GM04503 (cell line): ENCODE data around the gene NECTIN4.

Experiments used
- DNase-seq: peaks from one replicate; pipeline ENCODE4 v3.0.0-alpha.2; 2012; ENCODE audit warnings: low read depth

The NECTIN4 gene

DNA sequence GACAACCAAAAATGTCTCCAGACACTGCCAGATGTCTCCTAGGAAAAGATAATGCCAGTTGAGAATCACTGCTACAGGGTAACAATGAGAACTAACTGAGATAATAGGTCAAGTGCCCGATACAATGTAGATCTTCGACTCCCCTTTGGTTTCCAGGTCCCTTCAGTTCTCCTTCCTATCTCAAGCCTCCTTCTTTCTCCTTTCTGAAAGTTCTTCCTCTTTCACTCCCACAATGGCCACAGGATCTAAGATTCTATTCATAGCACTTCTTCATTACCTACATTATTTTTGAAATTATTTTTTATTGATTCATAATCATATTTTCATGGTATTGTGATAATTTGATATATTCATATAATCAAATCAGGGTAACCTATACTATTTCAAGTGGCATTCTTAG, 22.2 kb upstream of the NECTIN4 start:
- DNase-seq: no peak

DNA sequence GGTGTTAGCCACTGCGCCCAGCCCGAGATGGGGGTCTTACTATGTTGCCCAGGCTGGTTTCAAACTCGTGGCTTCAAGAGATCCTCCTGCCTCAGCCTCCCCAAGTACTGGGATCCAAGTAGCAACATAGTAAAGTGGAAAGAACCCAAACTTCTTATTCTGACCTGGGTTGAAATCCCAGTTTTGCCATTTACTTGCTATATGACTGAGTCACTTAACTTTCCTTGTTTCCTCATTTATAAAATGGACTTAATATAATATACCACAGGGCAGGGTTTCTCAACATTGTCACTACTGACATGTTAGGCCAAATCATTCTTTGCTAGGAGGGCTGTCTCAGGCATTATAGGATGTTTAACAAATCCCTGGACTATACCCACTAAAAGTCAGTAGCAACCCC, 21.8 kb upstream of the NECTIN4 start:
- no peak for DNase-seq

DNA sequence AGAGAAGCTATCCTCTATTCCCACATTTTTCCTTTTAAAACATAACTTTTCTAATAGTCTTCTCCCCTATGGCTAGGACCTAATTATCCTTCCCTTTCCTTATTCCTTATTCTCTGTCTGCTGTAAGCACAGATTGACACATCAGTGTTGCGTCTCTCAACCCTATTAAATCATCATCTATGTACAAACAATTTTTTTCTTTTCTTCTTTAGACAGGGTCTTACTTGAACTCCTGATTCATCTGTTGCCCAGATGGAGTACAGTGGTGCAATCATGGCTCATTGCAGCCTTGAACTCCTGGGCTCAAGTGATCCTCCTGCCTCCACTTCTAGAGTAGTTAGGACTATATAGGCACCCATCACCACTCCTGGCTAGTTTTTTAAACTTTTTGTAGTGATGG, 17.1 kb upstream of the NECTIN4 start:
- no peak for DNase-seq

DNA sequence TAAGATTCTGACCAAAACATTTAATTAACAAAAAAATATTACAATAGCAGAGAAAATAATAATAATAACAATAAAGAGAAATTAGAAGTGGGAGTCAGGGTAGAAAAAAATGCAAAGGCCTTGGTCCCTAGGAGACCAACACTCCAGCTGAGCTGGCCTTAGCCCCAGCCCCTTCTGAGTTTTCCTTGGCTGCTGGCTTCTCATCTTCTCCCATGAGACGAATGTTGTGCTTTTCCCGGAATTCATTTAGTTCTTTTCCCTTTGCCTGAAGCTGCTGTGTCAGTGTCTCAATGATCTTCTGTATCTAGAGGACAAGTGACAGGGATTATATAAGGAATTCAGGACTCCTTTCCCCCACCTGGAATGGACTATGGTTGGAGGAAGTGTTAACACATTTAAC, 11.2 kb upstream of the NECTIN4 start:
- DNase-seq: no peak

DNA sequence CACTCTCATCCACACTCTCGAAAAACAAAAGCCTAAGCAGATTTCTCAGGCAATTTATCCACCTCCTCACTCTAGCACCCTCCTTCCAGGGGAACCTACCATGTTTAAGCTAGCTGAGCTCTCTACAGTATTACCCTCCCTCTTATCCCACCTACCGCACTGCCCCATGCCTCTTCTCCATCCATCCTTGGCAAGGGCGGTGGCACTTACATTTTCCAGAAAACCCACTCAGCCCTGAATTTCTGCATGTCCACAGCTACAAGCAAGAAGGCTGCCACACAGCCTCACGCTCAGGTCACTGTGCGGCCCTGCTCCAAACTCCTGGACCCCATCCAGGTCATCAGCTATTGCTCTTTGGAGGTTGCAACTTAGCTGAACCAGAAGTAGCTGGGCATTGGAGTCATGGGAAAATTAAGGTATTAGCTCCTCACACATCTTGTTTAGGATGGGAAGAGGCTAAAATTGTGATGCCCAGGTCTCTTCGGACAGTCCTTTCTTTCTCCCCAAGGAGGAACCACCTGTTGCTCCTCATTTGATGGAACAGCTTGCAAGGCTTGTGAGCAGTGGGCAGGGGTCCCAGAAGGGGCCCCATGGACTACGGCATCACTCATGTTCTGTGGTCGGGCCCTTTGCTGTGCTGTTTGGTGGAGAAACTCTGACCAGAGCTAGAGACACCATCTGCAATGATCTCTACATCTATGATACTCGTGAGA, 9.9 kb upstream of the NECTIN4 start:
- no peak for DNase-seq

DNA sequence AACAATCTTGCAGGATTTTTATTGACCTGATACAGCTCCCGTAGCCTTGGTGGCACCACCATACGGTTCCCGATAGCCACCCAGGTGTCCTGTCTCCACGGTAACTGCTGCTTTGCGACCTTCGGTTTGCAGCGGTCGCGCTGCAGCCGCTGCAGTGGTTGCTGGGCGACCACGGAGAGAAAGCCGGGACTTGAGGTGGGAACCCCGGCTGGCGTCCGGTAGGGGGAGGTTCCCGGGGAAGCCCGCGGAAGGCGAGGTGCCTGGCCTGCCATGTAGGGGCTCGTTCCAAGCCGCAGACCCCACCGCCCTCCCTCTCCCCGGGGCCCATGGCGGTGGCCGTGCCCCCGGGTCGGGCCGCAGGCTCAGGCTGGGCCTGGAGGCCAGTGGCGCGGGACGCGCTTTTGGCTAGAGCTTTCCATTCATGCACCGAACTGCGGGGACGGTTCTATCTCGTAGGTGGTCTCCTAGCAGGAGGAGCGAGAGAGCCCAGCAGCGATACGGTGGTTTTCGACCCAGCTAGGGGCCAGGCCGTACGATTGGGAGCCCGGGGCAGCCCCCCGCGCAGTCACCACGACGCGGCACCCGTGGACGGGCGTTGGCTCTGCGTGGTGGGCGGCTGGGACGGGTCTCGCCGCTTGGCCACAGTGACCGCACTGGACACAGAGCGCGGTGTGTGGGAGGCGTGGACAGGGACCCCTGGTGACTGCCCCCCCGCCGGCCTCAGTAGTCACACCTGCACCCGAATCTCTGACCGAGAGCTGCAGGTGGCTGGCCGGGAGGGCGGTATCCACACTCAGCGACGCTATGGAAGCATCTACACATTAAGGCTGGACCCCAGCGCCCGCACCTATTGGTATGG, 9.1 kb upstream of the NECTIN4 start, which contains the start of gene KLHDC9:
KLHDC9 (plus strand) TSS at position 152 of the 859 bp plus-strand sequence; CDS start at position 327, 175 bp downstream.
- no peak for DNase-seq

DNA sequence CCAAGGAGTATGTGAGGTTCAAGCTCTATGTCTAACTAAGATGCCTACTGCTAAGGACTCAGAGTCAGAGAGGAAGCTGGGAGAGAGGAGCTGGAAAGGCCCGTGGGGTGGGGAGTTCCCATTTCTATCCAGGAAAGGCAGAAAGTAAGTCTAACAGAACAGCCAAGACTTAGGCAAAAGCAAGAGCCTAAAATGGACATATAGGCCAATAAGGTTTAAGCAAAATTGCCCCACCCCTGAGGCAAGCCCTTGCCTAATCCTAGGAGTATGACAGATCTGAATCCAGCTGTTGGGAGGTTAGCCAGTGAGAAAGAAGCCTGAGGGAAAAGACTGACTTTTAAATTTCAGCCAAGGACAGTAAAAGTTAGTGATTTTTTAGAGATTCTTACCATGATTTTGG, 7.2 kb upstream of the NECTIN4 start:
- DNase-seq: no peak

DNA sequence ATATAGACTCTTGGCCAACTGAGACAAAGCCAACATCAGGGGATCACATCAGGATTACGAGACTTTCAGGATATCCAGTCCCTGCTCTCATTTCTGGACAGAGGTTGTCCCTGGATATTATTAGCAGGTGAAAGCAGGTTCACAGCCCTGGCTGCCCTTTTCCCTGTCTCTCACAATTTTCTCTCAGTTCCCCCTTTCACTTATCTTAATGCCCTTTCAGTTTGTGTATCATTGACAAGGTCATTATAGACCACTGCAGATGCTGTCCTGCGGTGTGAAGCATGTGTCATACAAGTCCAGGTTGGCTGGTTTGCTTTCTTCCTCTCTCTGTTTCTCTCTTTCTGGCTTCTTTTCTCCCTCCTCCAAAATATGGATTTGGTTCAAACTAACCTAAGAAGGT, 6.7 kb upstream of the NECTIN4 start:
- no peak for DNase-seq

DNA sequence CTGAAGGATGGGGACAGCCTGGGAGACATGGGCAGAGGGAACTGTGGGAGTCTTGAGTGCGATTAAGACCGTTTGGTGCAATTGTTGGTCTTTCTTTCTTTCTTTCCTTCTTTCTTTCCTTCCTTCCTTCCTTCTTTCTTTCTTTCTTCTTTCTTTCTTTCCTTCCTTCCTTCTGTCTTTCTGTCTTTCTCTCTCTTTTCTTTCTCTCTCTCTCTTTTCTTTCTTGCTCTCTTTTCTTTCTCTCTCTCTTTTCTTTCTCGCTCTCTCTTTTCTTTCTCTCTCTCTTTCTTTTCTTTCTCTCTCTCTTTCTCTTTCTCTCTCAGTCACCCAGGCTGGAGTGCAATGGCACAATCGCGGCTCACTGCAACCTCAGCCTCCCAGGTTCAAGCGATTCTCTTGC, 5.9 kb upstream of the NECTIN4 start:
- DNase-seq: no peak

DNA sequence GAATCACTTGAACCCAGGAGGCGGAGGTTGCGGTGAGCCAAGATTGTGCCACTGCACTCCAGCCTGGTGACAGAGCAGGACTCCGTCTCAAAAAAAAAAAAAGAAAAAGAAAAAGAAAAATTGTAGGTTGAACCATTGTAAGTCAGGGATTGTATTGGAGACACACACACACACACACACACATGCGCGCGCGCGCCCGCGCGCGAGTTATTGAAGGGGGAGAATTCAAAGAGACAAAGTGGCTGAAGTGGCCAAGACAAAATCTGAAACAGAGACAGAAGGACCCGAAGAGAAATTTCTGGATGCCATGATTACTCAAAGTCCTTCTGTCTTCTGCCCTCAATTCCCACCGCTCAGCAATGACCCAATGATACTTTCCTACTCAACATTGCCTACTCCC, 5.1 kb upstream of the NECTIN4 start:
- DNase-seq: no peak

DNA sequence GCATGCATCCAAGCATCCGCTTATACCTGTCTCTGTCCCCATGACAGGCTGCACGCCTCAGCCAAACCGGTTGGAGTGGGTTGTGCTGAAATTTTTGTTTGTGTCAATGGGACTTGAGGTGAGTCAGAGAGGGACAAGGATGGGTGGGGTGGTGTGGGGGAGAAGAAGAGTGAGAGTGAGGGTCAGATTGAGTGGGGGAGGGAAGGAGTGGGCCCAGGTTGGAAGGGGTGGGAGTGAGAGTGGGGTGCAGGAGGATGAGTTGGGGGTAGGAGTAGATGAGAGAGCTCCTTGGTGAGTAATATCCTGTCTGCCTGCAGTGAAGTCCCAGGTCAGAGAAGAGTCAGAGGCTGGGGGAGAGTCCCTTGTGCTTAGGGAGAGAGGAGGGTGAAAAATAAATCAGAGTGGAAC, 3.3 kb upstream of the NECTIN4 start:
- DNase-seq: no peak

DNA sequence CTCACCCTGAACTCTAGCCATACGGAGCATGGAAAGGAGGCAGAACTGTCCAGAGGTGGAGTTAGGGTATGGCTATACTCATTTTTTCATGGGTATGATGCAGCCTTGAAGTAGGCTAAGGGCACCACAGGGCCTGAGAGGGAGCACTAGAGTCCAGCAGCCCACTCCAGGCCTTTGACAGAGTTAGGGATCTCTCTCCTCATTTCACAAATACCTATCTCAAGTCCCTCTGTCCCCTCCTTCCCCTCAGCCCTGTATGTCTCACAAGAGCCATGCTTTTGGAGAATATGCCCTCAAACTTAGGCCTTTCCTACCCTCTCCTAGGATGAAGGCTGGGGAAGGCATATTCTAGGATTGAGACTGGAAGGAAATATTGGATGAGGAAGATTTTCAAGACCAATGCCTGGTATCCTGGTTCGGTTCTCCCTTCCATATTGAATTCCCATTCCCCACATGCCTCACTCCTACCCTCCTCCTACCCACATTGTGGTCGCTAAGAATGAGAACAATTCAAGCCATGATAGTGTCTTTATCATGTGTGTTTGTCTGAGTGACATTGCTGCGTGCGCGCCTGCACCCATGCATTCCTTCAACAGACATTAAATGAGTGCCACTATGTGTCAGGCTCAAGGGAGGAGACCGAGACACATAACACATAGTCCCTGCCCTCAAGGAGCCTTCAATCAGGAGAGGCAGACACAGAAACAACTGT, 2.6 kb upstream of the NECTIN4 start:
- DNase-seq: no peak

DNA sequence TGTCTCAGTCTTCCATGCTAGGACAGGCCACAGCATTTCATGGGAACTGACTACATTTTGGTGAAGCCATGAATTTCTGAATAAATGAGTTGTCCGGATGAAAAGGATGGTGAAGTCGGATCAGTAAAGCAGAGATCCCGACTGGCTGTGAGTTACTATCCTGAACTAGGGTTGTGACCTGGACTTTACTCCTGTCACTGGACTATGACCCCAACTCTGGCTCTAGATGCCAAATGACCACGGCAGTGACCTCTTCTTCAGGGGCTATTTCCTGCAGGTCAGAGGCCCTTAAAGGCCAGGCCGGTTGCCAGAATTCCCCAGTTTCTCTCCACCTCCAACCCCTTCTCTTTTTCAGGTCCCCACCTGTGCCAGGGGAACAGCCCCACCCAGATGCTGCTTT, 1.7 kb upstream of the NECTIN4 start:
- no peak for DNase-seq

DNA sequence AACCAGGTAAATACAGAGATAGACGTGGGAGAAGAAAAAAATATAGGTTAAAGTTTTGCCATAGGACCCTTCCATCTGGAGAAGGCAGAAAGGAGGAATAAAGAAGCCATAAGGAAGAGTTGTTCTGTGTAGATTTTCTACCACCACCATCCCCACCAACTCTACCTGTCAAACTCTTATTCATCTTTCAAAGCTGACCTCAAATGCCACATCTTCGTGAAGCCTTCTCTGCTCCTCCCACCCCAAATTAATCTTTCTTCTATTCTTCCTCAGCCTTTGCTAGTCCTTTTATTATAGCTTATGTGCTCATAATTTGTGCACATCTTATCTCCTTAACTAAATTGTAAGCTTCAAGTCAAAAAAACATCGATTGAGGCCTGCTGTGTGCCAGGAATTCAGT, 1.3 kb upstream of the NECTIN4 start:
- DNase-seq: no peak

DNA sequence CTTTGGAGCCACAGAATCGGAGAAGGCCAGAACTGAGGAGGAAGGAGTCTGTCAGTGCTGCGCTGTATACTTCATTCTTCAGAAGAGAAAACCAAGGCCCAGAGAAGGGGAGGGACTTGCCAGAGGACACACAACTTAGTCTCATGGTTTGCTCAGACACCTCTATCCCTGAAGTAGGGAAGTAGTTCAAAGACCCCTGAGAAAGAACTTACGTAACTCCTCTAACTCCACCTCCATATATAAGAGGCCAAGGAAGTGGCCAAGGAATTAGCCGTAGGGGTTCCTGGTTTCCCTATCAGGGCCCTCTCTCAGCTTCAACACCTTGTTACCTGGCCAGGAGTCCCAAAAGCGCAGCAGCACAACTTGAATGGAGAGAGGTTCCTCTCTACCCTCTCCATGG, 580 bp upstream of the NECTIN4 start:
- DNase-seq: no peak

DNA sequence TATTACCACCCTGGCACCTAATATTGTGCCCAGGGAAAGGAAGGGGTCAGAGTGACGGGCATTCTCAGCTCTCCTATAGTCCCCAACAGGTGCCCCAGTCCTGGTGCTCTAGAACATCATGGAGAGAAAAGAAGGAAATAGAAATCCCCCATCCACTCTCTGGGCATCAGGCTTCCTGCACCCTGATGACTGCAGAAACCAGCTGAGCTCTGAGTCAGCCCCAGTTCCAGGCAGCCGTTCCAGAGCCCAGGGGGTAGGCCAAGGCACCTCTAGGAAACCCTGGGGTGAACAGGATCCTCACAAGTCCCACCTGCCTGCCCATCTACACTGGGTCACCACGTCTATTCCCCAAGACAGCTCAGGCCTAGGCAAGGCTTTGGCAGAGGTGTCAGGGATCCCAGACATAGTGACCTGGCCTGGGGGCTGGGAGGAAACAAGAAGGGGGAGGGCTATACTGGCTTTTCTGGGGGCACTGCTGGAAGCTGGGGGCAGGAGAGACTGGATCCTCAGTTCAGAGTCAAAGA, 709 bp downstream of the NECTIN4 start:
- DNase-seq: no peak

DNA sequence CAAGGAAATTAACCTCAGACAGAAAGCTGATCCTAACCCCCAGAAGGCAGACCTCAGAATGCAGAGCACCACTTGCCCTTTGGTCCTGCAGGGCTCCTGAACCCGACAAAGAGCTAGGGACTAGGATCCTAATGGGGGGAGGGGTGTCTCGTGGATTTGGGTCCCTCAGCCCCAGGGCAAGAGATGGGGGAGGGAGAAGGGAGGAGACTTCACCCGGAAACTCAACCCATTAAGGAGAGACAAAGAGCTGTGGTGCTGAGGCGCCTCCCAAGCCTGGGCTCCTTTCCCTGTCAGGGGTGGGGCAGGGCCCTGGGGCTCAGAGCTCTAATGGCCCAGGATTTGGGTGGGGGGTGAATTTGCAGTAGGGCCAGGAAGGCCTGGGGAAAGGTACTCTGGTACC, 2.9 kb downstream of the NECTIN4 start:
- DNase-seq: no peak

DNA sequence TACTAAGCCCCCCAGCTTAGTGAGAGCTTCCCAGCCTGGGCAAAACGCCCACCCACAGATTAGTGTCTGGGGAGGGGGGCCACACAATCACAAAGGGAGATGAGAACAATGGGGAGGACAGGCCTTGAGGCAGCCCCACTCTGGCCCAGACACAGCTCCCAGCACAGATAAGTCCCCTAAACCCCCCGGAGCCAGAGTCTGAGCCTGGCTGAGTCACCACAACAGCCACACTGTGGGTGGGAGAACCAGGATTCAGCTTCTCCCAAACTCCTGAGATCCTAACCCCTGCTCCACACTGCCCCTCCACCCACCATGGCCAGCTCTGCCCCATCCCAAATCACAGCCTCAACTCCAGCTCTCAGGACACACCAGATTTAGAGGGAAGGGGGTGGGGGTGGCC, 4.2 kb downstream of the NECTIN4 start:
- DNase-seq: no peak

DNA sequence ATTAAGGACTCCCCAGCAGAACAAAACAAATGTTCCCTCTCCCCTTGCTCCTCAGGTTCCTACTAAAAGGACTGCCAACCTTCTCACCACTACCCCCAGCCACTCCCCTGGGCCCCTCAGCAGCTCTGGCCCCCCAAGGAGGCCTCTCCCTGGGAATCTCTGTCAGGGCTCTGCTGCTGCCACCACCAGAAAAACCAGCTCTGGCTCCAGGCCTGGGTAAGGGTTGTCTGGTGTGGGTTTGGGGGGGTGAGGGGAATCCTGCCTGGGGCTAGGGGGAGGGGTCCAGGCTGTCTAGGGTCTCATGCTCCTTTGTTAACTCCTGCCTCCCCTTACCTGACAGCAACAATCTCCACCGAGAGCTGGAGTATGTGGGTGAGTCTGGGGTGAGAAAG, 4.8 kb downstream of the NECTIN4 start:
- DNase-seq: no peak

DNA sequence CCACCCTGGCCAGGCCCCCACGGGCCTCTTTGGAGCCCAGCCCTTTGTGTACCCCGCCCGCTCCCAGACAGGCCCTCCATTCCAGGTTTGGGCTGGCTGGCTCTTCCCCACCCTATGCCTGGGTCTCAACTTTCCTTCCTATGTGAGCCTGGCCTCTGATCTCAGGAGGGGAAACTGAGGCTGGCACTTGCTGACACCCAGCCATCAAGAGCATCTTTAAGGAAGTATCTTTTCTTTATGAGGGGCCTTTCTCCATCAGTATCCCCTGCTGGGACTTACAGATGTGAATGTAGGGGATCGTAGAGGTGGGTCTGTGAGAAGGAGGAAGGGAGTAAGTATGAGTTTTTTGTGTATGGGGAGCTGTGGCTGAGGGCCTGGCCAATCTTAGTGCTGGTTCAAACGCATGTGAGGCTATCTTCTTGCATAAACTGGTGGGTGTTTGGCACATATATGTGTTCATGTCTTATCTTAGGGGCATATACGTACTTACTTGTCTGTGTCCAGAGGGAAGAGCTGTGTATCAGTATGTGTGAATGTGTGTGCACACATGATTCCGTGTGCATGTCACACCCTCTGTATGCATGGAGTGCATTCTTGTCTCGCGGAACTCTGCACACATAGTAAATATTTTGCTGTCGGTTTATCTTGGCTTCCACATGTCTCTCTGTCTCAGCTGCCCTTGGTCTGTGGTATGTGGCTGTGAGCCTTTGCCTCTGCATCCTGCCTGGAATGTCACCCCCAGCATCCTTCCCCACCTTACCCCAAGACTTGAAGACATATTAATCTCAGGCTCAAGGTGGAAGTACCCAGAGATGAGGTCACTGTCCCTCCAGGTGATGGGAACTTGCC, 5.4 kb downstream of the NECTIN4 start:
- DNase-seq: no peak

DNA sequence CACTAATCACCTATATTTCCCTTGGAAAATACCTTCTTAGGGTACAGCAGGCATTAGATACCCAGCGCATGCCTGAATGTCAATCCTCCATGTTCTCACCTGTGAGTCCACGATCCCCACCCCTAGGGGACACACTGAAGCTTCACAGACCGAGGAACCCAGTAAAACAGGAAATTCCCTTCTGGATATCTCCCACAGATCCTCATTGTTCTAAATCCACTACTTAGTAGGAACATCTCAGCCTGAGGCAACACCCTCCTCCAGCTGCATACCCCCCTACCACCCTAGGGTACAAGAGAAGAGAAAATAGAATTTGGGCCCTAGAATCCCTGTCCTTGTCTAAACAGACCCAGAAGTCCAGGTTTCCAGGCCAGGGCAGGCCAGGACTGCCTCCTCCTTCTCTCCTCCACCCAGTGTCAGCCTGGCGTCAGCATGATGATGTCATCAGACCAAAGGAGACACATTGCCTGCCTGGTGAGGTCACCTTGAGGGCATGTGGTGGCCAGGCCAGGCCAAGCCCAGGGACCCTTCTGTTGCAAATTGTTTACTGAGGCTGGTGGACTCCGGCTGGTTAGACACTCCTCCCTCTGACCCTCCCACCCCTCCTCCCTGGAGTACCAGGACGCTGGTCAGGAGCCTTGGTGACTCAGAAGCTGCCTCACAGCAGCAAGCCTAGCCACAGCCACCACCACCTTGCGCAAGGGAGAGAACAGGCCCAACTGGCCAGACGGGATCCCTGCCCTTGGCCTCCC, 6.2 kb downstream of the NECTIN4 start:
- DNase-seq: peak; percentile 80
